Posterior vena cava (tissue), 2 donors: Measurements from ENCODE around the gene BIN2. TPM values are rescaled to one million over a fixed set of nuclear protein-coding genes. Genes with fewer than 3 reads are reported as not detected.
"Not testable (repeated sequence)": the region's sequence is repeated elsewhere in the genome, so short reads cannot be mapped to it uniquely, and the experiment has no call there.

Experiments used
- DNase-seq: peaks from one replicate; pipeline ENCODE4 v3.0.0-alpha.2; 2020; ENCODE audit warnings: low spot score
- intact Hi-C, 2 donors: fragments of 100-400 bp; cut with DNase I; formaldehyde crosslinking; loops; one replicate each; pipeline versions ENCODE4 v1.14.1 to v1.14.2; 2022 to 2023
- total RNA-seq, 2 donors: library from RNA; stranded (reverse); fragmentation: NEBNext Ultra II Directional; extraction: Animal tissue kit (Norgen Biotek cat#: 25700); gene quantifications; one replicate each; pipeline ENCODE4 v1.2.1, GENCODE V29; 2021
- donor health status: DM: yes; HTN: yes; CAD: no.
- donor health status: DM: yes; HTN: yes; CAD: no.

The BIN2 gene
- total RNA-seq, 2 donors from 2014 or later: 5.6 to 8.8 TPM

- DNase-seq: peak; percentile 88
These were observed 53.7 kb downstream of the BIN2 start, which contains the start of gene SMAGP for GRCh38 chr12:51270067-51270950. TSS of gene SMAGP (minus strand) at chr12:51270415. CDS start at chr12:51269278, 1,137 bp downstream.

GRCh38 chr12:51269174-51270066 is 54.6 kb downstream of the BIN2 start:
- DNase-seq: no peak
- intact Hi-C loops: no loop called here

More at GRCh38 chr12:51270067-51270950, 53.7 kb downstream of the BIN2 start, which contains the start of gene SMAGP:
- intact Hi-C loops: no loop called here

DNA sequence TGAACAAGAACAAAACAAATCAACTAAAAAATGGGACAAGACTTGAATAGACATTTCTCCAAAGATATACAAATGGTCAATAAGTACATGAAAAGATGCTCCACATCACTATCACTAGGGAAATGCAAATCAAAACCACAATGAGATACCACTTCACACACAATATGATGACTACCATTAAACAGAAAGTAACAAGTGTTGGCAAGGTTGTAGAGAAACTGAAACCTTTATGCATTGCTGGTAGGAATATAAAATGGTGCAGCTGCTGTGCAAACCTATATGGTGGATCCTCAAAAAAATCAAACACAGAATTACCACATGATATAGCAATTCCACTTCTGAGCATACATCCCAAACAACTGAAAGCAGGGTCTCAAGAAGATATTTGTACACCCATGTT is 59.0 kb downstream of the BIN2 start:
- intact Hi-C loops: no loop called here
- DNase-seq: no peak

DNA sequence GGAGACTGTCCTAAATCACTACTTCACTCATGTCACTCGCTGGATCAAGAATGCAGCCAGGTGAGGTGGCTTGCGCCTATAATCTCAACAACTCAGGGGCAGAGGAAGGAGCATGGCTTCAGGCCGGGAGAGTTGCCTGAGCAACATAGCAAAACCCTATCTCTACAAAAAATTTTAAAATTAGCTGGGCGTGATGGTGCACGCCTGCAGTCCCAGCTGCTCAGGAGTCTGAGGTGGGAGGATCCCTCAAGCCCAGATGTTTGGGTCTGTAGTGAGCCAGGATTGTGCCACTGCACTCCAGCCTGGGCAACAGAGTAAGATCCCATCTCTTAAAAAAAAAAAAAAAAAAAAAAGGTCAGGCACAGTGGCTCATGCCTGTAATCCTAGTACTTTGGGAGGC is 59.7 kb downstream of the BIN2 start:
- DNase-seq: no peak
- intact Hi-C loops: no loop called here

- DNase-seq: no peak
- intact Hi-C loops: no loop called here
These were observed 60.6 kb downstream of the BIN2 start for GRCh38 chr12:51263341-51263740.

DNA sequence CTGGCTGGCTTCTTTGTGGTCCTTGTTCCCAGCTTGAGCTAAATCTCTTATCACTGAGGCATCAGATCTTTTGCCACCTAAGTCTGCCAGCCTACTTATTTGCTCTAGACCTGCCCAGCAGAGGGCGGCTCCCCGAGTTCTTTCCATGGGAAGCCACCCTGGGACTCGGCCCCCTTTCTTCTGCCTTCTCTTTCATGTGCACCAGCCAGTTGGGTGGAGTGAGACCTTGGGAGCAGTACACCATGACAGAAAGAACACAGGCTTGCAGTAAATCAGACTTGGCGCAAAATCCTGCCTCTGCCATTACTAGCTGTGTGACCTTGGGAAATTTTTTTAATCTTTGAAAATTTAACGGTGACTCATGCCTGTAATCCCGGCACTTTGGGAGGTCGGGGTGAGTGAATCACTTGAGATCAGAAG is 61.2 kb downstream of the BIN2 start:
- intact Hi-C loops: no loop called here
- peak; percentile 73 for DNase-seq

DNA sequence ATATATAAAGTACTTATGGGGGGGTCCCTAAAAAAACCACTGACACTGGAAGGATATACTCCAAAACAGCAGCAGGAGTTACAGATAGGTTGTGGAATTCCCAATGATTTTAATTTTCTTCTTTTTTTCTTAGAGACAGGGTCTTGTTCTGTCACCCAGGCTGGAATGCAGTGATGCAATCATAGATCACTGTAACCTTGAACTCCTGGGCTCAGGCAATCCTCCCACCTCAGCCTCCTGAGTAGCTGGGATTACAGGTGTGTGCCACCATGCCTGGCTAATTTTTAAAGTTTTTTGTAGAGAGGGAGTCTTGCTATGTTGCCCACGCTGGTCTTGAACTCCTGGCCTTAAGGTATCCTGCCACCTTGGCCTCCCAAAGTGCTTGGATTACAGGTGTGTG is 64.4 kb downstream of the BIN2 start:
- intact Hi-C loops, DNase-seq: not testable (repeated sequence)

GRCh38 chr12:51254536-51254935 is 69.4 kb downstream of the BIN2 start:
- intact Hi-C loops: no loop called here
- DNase-seq: no peak

DNA sequence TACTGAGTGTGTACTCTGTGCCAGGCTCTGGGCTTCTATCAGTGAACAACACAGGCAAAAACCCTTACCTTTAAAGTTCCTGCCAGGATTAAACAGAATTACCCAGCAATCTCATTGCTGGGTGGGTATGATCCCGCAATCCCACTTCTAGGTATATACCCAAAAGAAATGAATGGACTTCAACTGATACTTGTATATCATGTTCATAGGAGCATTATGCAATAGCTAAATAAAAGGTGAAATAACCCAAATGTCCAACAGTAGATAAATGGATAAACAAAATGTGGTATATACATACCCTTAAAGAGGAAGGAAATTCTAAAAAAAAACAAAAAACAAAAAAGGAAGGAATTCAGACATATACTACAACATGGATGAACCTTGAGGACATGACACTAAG is 70.7 kb downstream of the BIN2 start:
- no peak for DNase-seq
- intact Hi-C loops: no loop called here

GRCh38 chr12:51247523-51248206 is 76.3 kb downstream of the BIN2 start:
- DNase-seq: no peak
- intact Hi-C loops: no loop called here

GRCh38 chr12:51246254-51246853 is 77.6 kb downstream of the BIN2 start:
- no peak for DNase-seq
- intact Hi-C loops: no loop called here

- intact Hi-C loops: no loop called here
- DNase-seq: no peak
These were observed 78.3 kb downstream of the BIN2 start for GRCh38 chr12:51245476-51246253.

DNA sequence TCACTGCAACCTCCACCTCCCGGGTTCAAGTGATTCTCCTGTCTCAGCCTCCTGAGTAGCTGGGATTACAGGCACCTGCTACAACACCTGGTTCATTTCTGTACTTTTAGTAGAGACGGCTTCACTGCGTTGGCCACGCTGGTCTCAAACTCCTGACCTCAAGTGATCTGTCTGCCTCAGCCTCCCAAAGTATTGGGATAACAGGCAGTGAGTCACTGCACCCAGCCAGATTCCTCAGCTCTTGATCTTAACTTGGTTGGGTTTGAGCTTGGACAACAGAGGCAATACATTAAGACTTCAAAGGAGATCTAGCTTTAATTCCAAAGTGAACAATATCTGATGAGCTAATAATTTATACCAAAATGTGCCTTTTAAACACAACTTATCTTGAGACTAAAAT is 79.7 kb downstream of the BIN2 start:
- intact Hi-C loops: no loop called here
- DNase-seq: no peak

DNA sequence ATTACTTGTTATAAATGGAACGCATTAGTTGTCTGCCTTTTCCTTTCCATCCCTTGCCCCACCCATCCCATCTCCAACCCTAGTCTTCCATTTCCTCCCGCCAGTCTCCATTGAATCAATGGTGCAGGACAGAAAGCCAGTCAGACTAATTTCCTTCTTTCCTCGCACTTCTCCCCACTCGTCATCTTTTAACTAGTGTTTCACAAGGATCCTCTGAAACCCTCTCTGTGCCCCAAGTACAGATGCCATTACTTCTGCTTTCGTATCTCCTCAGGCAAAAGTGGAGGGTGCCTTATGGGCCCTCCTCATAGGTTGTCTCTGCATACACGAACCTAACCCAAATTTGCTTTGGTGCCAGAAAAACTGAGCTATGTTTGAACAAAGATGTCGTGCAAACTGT is 81.1 kb downstream of the BIN2 start:
- no peak for DNase-seq
- intact Hi-C loops: no loop called here

DNA sequence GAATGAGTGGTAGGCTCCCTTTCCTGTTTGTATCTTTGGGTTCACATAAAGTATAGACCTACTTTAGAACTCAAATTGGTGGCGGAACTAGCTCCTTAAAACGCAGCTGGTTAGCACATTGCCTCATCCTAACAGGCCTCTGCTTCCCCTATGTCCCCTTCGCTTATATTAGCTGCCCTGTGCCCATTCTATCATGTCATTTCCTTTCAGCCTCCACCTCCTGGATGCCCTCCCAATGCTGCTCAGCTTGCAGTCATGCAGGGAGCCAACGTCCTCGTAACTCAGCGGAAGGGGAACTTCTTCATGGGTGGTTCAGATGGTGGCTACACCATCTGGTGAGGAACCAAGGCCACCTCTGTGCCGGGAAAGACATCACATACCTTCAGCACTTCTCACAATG is 81.9 kb downstream of the BIN2 start:
- intact Hi-C loops: no loop called here
- DNase-seq: no peak

DNA sequence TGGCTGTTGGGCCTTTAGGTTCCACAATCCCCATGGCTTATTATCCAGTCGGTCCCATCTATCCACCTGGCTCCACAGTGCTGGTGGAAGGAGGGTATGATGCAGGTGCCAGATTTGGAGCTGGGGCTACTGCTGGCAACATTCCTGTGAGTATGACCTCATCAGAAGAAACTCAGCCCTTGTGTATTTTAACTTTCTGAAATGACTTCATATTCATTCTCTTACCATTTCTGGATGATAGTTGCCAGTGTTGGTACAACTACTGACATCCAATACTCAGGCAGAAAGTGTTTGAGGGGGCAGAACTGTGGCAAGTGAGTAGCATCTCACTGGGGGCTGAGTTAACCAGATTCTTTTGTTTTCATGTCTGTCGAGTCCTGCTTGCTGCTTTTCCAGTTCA is 83.0 kb downstream of the BIN2 start:
- no peak for DNase-seq
- intact Hi-C loops: no loop called here

DNA sequence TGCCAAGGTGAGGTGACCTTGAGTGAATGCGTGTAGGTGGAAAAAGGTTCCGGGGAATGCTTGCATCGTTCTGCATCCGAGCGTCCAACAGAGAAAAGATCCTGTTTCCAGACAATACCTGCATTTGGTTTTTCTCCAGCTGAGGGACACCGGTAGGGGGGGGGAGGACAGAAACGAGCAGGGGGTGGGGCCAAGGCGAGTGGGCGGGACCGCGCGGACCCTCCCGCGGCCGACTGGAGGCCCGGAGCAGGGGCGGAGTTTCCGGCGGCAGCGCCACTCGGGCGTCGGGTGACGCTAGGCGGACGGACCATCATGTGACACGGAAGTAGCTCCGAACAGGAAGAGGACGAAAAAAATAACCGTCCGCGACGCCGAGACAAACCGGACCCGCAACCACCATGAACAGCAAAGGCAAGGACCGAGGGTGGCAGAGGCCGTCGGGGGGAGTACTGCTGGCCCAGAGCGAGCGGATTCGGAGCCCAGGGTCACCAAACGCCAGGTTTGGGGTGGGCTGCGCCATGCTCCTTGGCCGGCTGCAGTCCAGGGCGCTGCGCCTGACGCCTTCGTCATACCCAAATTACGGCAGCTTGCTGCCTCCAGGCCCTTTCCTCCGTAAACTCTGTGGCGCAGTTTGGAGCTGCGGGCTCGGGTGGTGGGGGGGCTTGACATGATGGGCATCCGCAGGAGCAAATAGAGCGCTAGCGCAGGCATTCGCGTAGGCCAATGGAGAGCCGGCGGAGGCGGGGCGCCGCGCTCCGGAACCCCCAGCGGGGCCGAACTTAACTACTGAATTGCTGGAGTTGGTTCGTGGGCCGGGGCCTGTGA is 85.3 kb downstream of the BIN2 start, which contains the start of gene DAZAP2:
Gene DAZAP2, plus strand, starts transcription at position 317 of the 825 bp plus-strand sequence. Its CDS starts 82 bp downstream, at position 399.
- DNase-seq: peak; percentile 99
- intact Hi-C loops: no loop called here
